ENCODE results near the gene FOXN3.

Gene FOXN3

DNA sequence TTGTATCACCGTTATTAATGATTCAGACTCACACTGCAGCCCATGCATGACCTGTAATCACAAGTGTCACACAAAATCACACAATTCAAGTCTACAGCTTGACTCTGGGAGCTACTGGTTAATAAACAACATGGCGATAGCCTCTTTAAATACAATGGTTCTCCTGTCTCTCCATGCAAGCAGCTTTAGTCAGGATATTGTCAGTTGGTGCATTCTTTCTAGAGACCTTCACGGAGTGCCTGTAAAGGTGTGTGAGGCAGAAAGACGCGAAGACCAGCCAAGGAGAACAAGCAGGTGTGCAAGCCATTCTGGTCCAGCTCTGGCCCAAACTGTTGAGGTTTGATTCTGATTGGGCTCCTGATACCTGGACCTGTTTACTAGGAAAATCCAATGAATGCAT, 40.0 kb upstream of the FOXN3 start:
- TF ChIP-seq MAX (IDR thresholded peaks at IDR 0.05; ENCODE audit: low read depth, low read length) (no peak), MYC (IDR thresholded peaks at IDR 0.05; ENCODE audit: low read depth, low read length) (no peak), POLR2A (IDR thresholded peaks at IDR 0.05; ENCODE audit: extremely low read depth, insufficient read length) (no peak)
- TF ChIP-seq, protein P1, sequence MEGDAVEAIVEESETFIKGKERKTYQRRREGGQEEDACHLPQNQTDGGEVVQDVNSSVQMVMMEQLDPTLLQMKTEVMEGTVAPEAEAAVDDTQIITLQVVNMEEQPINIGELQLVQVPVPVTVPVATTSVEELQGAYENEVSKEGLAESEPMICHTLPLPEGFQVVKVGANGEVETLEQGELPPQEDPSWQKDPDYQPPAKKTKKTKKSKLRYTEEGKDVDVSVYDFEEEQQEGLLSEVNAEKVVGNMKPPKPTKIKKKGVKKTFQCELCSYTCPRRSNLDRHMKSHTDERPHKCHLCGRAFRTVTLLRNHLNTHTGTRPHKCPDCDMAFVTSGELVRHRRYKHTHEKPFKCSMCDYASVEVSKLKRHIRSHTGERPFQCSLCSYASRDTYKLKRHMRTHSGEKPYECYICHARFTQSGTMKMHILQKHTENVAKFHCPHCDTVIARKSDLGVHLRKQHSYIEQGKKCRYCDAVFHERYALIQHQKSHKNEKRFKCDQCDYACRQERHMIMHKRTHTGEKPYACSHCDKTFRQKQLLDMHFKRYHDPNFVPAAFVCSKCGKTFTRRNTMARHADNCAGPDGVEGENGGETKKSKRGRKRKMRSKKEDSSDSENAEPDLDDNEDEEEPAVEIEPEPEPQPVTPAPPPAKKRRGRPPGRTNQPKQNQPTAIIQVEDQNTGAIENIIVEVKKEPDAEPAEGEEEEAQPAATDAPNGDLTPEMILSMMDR (IDR thresholded peaks at IDR 0.05; ENCODE audit: low read depth, low read length) = no peak

DNA sequence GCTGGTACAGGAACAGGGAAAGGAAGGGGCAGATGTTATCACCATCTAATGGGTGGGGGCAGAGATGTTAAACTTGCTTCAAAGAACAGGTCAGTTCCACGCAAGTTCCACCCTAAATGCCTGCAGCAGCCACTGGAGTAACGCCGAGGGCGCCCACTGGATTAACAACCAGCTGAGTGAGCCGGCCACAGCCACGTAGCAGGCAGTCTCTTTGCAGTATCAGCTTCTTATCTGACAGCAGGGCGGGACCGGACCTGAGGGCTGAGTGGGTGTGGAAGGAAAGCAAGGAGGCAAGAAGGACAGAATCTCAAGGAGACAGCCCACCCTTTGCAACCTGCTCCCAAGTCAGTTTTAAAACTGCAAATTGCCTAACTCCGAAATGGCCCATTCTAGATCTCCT, 38.4 kb upstream of the FOXN3 start:
- TF ChIP-seq MAX (IDR thresholded peaks at IDR 0.05; ENCODE audit: low read depth, low read length) (no peak), POLR2A (IDR thresholded peaks at IDR 0.05; ENCODE audit: extremely low read depth, insufficient read length) (no peak), MYC (IDR thresholded peaks at IDR 0.05; ENCODE audit: low read depth, low read length) (no peak)
- TF ChIP-seq, protein P1 (IDR thresholded peaks at IDR 0.05; ENCODE audit: low read depth, low read length) = no peak
- no peak overlapping the region for H3K4me3 ChIP-seq (ENCODE audit: low read depth, low read length)
- no peak for DNase-seq (ENCODE audit: low read depth)

More for the DNA sequence above, 40.0 kb upstream of the FOXN3 start:
- H3K4me3 ChIP-seq (ENCODE audit: low read depth, low read length) = no peak overlapping the region
- DNase-seq (ENCODE audit: low read depth) = no peak

- no peak overlapping the region for H3K4me3 ChIP-seq (ENCODE audit: low read depth, low read length)
- TF ChIP-seq POLR2A (IDR thresholded peaks at IDR 0.05; ENCODE audit: extremely low read depth, insufficient read length) = no peak
- TF ChIP-seq, protein P1 (IDR thresholded peaks at IDR 0.05; ENCODE audit: low read depth, low read length) = no peak
- no peak for TF ChIP-seq MYC (IDR thresholded peaks at IDR 0.05; ENCODE audit: low read depth, low read length)
- TF ChIP-seq MAX (IDR thresholded peaks at IDR 0.05; ENCODE audit: low read depth, low read length) = no peak
- no peak for DNase-seq (ENCODE audit: low read depth)
Observed at GRCh38 chr14:89454996-89455395, 38.0 kb upstream of the FOXN3 start.

GRCh38 chr14:89452281-89452680, 35.2 kb upstream of the FOXN3 start:
- TF ChIP-seq POLR2A (IDR thresholded peaks at IDR 0.05; ENCODE audit: extremely low read depth, insufficient read length) (no peak), MAX (IDR thresholded peaks at IDR 0.05; ENCODE audit: low read depth, low read length) (no peak), MYC (IDR thresholded peaks at IDR 0.05; ENCODE audit: low read depth, low read length) (no peak)
- TF ChIP-seq, protein P1 (IDR thresholded peaks at IDR 0.05; ENCODE audit: low read depth, low read length) = no peak
- DNase-seq (ENCODE audit: low read depth) = no peak
- H3K4me3 ChIP-seq (ENCODE audit: low read depth, low read length) = no peak overlapping the region

DNA sequence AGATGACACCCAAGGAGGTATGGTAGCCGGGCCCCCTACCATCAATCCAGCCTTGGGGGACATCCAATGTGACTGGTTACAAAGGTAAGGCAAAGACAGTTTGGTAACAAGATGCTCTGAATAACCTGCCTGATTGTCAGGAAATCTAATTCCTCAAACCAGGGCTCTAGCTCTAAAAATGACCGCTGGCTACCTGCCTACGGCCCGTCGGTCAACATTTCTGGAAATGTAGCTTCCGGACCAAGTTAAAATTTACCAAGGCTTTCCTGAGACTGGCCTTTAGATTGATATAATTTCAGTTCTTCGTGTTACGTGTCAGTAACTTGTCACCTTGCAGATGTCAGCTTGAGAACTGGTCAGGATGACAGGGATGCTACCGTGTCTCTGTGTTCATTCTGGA, 34.2 kb upstream of the FOXN3 start:
- no peak for DNase-seq (ENCODE audit: low read depth)
- H3K4me3 ChIP-seq (ENCODE audit: low read depth, low read length) = no peak overlapping the region
- TF ChIP-seq, protein P1 (IDR thresholded peaks at IDR 0.05; ENCODE audit: low read depth, low read length) = no peak
- TF ChIP-seq MYC (IDR thresholded peaks at IDR 0.05; ENCODE audit: low read depth, low read length) = no peak
- no peak for TF ChIP-seq POLR2A (IDR thresholded peaks at IDR 0.05; ENCODE audit: extremely low read depth, insufficient read length)
- TF ChIP-seq MAX (IDR thresholded peaks at IDR 0.05; ENCODE audit: low read depth, low read length) = no peak
